DMS153 treated with DMSO at 0.1 percent for 48 hours (cell line): ENCODE data around the gene PHF19.

ENCODE experiments used
- DNase-seq: peaks from one replicate; lab custom pipeline; 2025; ENCODE audit not compliant: unreplicated experiment; lab: John Stamatoyannopoulos, UW

Gene PHF19

GRCh38 chr9:120876842-120877240, at the start of gene PHF19:
Gene PHF19, minus strand, starts transcription at chr9:120877188. Its CDS starts 2,447 bp downstream, at chr9:120874741.
- DNase-seq: no peak

GRCh38 chr9:120926397-120926928, 49.5 kb upstream of the PHF19 start, which contains the start of gene TRAF1:
Gene TRAF1, minus strand, starts transcription at chr9:120926796. Its CDS starts 721 bp downstream, at chr9:120926075.
- no peak for DNase-seq

- DNase-seq: no peak
Measured at GRCh38 chr9:120925535-120926396, 48.8 kb upstream of the PHF19 start.

GRCh38 chr9:120924698-120925534, 47.9 kb upstream of the PHF19 start:
- DNase-seq: no peak

GRCh38 chr9:120923620-120924328, 46.8 kb upstream of the PHF19 start:
- DNase-seq: no peak

- no peak for DNase-seq
Measured at GRCh38 chr9:120922404-120923195, 45.6 kb upstream of the PHF19 start.

- no peak for DNase-seq
Measured at GRCh38 chr9:120921661-120922181, 44.7 kb upstream of the PHF19 start.

- DNase-seq: no peak
Measured at GRCh38 chr9:120920806-120921178, 43.8 kb upstream of the PHF19 start.

- DNase-seq: no peak
Measured at GRCh38 chr9:120919843-120920805, 43.1 kb upstream of the PHF19 start.

GRCh38 chr9:120918931-120919842, 42.2 kb upstream of the PHF19 start:
- DNase-seq: no peak

GRCh38 chr9:120917929-120918762, 41.2 kb upstream of the PHF19 start:
- no peak for DNase-seq

GRCh38 chr9:120916991-120917880, 40.2 kb upstream of the PHF19 start:
- no peak for DNase-seq

- no peak for DNase-seq
Measured at GRCh38 chr9:120916588-120916987, 39.6 kb upstream of the PHF19 start.

GRCh38 chr9:120915854-120916470, 39.0 kb upstream of the PHF19 start:
- no peak for DNase-seq

GRCh38 chr9:120914953-120915352, 38.0 kb upstream of the PHF19 start:
- no peak for DNase-seq
